GM18519 (cell line): Measurements from ENCODE around the gene GRAPL.
A peak's percentile ranks its signal among the peaks of the same experiment; 100 is the strongest.
"Not testable (repeated sequence)": the region's sequence is repeated elsewhere in the genome, so short reads cannot be mapped to it uniquely, and the experiment has no call there.

Source experiments
- ATAC-seq: cut with Tn5 transposase; IDR thresholded peaks from one replicate; pipeline ENCODE4 v1.9.1; 2021; ENCODE audit warnings: mild to moderate bottlenecking, moderate library complexity; ENCODE audit not compliant: unreplicated experiment, low FRiP score

Gene GRAPL

DNA sequence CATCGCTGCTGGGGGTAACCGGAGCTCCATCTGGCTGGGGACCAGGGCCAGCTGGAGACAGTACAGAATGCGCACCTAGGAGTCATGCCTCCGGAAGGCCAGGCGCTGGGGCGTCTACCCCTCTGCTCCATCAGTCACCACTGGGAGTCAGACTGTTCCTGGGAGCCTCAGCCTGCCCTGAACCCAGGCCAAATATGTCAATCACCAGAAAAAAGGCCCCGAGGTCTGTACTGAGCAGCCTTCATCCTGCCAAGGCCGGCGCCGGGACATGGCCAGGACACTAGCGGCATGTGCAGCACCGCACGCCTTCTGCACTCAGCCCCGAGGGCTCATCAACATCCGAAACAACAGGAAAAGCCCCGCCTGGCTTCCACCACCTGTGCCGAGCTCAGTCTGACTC, 8.7 kb downstream of the GRAPL start:
- ATAC-seq = not testable (repeated sequence)

DNA sequence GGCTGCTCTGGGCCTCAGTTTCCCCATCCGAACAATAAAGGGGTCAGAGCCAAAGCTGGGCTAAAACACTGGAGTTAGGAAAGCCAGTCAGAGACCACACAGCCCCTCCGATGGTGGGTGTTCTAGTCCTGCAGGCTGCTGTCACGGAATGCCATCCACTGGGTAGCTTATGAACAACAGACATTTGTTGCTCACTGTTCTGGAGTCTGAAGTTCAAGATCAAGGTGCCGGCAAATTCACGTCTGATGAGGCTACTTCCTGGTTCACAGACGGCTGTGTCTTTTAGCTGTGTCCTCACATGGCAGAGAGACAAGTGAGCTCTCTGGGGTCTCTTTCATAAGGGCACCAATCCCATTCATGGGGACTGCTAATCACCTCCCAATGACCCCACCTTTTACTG, 9.2 kb downstream of the GRAPL start:
- not testable (repeated sequence) for ATAC-seq

DNA sequence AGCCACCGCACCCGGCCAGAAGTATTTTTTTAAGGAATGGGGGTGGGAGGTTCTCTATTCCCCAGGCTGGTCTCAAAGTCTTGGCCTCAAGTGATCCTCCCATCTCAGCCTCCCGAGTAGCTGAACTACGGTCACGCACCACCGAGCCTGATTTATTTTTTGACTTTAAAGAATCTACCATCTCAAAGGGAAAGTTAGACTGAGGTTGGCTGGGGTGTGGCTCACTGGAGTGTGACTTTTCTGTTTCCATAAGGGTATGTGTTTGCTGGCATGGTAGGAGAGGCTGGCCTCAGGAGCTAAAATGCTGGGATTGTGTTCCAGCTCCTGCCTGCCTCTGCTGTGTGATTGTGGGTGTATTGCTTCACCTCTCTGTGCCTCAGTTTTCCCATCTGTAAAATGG, 10.6 kb downstream of the GRAPL start:
- not testable (repeated sequence) for ATAC-seq

GRCh38 chr17:19141366-19142155, 14.2 kb downstream of the GRAPL start:
- not testable (repeated sequence) for ATAC-seq

DNA sequence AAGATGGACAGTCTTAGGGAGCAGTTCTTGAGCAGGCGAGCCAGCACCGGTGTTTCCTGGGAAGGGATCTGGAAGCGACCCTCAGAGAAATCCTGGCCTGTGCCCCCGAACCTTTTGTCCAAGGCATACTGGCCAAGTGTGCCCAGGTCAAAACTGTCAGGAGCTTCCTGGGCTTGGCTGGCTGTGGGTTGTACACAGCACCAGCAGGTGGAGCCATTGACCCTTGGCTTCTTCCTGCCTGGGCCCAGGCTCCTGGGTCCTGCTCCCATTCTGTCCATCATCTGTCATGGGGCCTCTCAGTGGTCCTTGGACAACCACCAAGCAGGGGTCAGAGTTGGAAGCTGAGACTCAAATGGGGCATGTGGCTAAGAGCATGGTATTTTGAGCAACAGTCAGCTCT, 15.0 kb downstream of the GRAPL start:
- ATAC-seq = not testable (repeated sequence)

- ATAC-seq = not testable (repeated sequence)
Observed at GRCh38 chr17:19143097-19143777, 15.8 kb downstream of the GRAPL start.

GRCh38 chr17:19144373-19144772, 17.0 kb downstream of the GRAPL start:
- not testable (repeated sequence) for ATAC-seq

GRCh38 chr17:19145471-19145870, 18.1 kb downstream of the GRAPL start:
- not testable (repeated sequence) for ATAC-seq

GRCh38 chr17:19150678-19151615, 23.6 kb downstream of the GRAPL start:
- not testable (repeated sequence) for ATAC-seq

GRCh38 chr17:19157628-19158027, 30.2 kb downstream of the GRAPL start:
- not testable (repeated sequence) for ATAC-seq

DNA sequence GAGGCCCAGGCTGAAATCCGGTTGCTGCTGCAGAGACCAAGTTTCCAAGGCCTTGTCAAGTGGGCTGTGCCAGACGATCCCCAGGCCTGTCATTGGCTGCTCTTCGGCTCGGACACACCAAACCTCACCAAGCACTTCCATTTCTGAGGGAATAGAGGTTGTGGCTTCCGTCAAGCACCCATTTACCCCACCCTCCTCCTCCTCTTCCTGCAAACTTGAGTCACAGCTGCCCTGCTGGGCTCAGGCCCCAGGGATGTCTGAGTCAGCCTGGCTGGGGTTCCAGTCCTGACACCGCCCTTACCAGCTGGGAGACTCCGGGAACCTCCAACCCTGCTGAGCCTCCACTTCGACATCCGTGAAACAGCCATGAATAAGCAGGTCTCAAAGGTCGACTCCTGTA, 31.1 kb downstream of the GRAPL start:
- not testable (repeated sequence) for ATAC-seq

DNA sequence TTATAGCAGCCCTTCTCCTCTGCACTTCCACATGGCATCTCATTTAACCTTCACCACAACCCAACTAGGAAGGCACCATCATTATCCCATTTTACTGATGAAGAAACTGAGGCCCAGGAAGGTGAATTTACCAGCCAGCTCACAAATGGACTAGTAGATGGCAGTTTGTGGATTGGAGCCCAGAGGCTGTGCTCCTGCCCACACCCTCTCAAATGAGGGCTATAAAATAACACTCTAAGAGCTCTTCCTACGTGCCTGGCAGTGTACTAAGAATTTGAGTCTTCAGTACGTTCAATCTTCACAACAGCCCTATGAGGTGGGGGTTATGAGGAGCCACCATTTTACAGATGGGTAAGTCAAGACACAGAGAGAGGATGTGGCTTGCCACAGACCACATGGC, 31.5 kb downstream of the GRAPL start:
- not testable (repeated sequence) for ATAC-seq

GRCh38 chr17:19161308-19162107, 34.1 kb downstream of the GRAPL start:
- not testable (repeated sequence) for ATAC-seq

DNA sequence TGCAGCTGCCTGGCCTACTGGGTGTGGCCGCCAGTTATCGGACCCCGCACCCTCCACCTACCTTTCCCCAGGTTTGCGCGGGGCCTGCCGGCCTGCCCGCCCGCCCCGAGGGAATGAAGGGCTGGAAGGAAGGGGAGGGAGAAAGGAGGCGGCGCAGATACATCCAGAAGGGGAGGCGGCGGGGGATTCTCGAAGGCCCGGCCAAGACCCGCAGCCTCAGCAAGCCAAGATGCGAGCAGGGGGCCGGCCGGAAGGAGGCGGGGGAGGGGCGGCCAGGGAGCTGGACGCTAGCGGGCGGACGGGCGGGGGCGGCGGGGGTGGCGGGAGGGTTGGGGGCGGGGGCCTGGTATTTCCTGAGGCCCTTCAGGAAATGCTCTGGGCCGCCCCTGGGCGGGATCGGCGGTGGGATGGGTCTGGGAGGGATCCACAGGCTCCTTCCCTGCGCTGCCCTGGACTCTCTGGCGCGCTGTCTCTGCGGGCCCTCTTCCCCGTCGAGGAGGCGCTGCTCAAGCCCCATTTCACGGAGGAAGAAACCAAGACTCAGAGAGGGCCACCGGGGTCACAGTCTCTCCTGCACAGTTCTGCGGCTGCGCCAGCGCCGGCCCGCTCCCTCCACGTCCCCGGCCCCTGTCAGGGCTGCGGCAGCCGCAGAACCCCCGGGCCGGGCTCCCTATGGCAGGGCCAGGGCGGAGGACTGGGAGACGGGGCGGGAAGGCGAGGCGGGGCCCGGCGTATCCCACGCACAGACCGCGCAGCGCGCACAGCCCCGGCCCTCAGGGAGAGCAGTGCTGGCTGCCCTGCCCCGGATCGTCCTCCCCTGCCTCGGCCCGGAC, 35.2 kb downstream of the GRAPL start:
- not testable (repeated sequence) for ATAC-seq

DNA sequence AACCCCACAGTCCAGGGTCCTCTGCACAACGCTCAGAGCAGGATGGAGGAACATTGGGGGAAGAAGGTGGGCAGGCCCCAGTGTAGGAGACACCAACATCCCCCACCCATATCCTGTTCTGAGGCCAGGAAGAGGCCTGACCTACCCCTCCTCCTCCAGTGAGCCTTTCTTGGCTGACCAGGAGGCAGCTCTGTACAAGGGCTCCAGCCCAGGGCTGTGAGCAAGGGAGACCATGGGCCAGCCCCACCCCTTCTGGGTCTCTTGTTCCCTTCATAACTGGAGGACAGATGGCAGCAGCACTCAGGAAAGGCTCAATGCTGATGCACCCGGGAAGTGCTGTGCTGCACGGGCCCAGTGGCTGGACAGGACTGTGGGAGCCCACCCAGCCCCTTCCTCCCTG, 47.0 kb downstream of the GRAPL start:
- not testable (repeated sequence) for ATAC-seq

GRCh38 chr17:19175410-19175809, 48.0 kb downstream of the GRAPL start:
- ATAC-seq = not testable (repeated sequence)

DNA sequence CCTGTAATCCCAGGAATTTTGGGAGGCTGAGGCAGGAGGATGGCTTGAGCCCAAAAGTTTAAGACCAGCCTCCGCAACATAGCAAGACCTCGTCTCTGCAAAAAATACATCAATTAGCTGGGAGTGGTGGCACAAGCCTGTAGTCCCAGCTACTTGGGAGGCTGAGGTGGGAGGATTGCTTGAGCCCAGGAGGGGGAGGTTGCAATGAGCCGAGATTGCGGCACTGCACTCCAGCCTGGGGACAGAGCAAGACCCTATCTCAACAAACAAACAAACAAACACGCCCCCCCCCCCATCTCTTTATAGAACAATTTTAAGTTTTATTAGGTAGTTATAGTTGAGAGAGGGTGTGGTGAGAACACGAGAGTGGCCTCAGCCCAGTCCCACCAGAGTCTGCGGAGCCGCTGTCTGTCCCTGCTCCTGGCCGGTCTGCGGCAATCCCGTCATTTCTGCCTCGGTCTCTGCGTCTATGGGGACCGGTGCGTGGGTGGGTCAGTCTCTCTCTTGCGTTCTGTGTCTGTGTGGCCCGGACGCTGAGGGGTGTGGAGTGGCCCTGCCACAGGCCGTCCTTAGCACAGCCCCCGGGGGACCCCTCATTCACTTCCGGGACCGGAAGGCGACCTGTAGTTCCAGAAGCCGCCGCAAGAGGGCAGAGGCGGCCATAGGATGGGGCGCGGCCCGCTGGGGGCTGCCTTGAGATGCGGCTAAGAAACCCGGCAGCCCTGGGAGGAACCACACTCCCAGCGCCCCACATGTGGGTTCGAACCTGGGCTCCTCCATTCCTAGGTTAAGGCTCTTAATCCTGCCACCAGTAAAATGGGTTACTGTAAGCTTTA, 53.9 kb downstream of the GRAPL start:
- ATAC-seq = peak; percentile 56
